Fibroblast of the conjunctiva (primary cell): ENCODE results near the gene MBP.

Source experiments
- DNase-seq: peaks from one replicate; pipeline ENCODE4 v3.0.0-alpha.2; 2010; ENCODE audit warnings: low read depth

MBP gene

DNA sequence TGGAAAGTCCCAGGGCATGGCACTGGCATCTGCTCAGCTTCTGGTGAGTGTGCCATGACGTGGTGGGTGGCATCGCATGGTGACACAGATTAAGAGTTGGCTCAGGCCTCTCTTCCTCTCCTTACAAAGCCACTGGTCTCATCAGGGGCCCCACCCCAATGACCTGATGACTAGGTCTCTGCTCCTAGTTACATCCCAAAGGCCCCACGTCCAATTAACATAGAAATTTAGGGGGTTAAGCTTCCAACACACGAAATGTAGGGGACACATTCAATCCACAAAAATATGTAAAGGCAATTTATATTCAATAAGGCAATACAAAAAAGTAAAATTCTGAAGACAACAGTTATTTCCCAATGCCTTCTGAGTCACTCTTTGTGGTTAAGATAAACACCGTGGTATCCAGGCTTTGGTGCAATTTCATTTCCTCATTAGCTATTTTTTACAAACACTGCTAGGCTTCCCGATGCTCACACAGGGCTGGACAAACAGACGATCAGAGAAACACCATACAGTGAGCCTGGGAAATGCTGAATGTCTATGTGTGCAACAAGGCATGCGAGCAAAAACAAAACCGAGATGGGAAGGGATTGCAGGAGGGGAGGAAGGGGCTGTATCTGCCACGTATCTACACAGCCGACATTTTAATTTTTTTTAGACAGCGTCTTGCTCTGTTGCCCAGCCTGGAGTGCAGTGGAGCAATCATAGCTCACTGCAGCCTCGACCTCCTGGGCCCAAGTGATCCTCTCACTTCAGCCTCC, 67.2 kb downstream of the MBP start:
- DNase-seq = peak; percentile 78

DNA sequence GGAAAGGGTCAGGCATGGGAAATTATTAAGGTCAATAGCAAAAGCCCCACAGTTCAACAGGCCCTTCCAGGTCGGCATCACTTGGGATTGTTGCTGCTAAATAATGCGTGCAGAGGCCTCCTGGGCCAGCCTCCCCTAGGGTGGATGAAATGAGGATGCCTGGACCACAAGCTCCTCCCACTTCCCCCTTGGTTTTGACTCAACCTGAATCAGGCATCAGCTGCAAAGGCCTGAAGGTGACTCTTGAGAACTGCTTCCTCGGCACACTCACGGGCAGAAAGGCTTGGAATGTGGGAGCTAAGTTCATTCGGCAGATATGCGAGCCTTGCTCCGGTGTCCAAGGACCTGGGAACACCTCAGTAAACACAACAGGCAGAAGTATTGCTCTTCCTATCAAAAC, 69.3 kb downstream of the MBP start:
- no peak for DNase-seq

DNA sequence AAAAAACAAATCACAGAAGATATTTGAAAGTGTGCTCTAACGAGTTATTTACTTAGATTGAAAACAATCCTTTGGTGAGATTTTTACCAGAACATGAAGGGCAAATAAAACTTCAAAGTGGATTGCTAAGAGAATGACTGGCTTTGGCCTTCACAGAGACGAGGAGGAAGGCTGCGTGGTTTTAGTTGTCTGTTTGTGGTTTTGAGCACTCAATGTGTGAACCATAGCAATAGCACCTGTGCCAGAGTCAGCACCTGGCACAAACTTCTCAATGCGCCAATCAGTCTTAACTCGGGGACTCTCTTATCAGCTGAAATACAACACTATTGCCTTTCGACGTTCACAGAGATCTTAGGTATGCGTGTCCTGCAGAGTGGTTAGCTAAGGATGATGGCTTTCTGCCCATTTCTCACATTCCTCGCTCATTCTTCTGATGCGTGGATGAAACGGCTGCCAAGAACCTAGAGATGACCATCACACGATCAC, 70.0 kb downstream of the MBP start:
- no peak for DNase-seq

DNA sequence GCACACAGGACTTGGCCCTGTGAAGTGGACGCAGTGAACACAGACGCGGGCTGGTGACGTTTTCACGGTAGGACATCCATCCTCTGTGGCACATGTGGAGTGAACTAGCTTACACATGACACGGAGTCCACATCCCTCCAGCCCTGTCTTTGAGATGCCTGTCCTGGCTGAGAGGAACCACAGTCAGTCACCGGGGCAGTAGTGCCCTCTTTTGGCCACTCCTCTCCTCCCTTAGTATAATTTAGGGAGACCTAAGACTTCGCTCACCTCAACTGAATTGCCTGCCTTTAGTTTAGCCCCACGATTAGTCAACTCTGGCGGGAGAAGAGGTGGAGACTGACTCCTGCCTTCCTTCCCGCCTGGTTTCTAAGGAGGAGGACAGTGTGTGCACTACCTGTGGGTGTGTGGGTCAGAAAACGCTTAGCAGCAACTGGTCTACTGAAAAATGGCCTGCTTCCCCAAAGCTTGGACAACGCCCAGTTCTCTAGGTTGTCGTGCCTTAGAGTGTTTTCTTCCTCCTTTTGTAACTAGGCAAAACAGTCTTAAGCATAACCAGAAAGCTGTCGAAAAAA, 70.6 kb downstream of the MBP start:
- DNase-seq = no peak

DNA sequence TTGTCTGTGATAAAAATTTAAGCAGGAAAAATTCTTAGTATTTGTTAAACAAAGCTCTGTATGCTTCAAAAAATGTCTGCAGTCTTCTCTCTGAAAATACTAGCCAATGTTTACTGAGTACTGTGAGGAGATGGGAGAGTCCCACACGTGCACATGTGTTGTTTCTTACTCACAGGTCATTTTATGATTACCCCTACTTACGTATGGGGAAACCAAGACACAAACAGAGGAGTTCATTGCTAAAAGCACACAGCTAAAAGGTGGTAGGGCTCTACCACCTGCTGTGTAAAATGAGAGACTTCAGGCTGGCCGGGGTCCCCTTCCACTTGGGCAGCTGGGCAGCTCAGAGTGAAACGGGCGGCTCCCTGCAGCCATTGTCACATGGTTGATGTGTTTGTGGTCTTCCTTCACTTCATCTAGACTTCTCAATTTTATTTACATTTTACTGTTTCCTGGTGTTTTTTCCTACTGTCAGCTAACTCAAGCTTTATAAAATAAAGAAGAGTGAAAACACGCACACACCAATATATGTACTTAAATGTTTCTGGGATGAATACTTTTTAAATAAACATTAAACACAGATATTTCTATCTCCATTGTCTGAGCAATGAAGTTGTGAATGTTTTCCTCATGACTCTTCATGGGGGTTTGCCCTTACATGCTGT, 71.2 kb downstream of the MBP start:
- no peak for DNase-seq

DNA sequence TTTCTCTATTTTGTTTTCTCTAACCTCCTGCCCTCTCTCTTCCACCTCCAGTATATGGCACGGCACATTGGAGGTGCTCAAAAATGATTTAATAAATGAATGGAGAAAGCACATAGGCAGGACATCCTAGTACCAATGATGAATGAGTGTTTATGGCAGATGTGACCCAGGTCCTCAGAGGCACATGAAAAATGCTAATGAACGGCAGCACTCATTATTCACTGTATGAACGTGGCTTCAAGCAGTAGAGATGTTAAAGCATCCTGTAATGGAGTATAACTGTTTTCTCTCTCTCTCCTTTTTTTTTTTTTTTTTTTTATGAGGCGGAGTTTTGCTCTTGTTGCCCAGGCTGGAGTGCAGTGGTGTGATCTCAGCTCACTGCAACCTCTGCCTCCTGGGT, 72.4 kb downstream of the MBP start:
- DNase-seq = no peak

DNA sequence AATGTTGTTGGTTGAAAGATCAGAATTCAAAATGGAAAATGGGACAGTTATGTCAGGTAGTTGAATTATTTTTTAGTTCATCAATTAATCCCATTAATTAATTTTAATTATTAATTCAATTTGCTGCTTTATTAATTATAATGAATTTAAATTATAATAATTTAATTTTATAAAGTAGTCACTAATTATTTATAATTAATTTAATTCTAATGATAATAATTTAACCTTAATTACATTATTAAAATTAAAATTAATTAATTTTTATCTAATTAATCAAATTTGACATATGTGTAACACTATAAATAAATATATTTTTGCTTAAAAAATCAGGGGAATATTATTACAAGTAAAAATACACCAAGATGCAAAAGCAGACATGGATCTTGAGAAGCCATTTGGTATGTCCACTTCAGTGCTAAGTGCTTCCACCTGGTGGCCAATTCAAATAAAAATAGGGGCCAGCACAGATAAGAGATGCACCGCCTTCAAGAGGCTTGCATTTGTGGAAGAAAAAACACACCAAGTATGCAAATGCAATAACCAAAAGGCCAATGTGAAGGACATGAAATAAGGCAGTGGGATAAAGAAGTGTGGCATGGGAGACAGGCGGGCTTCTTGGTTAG, 73.2 kb downstream of the MBP start:
- DNase-seq = peak; percentile 73

DNA sequence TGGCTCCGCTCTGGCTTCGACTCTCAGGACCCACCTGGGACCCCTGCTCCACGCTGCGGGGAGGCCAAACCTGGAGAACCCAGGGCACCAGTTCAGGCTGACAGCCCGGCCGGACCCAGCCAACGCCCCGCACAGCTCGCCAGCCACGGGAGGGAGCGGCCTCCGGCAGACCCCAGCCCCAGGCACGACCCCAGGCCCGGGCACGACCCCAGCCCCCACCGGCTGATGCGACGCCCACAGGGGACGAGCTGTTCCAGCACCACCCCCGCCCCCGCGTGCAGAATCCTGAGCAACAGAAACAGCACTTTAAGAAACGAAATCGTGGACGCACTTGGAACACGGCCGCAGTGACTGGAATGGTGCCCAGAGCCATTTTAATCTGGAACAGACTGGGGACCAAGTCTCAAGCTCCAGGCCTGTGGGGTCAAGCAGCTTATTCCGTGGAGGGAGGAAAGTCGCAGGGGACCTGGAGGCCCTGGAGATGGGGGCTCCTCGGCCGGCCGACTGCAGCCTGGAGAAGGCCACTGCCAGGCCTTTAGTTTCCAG, 74.2 kb downstream of the MBP start:
- no peak for DNase-seq

DNA sequence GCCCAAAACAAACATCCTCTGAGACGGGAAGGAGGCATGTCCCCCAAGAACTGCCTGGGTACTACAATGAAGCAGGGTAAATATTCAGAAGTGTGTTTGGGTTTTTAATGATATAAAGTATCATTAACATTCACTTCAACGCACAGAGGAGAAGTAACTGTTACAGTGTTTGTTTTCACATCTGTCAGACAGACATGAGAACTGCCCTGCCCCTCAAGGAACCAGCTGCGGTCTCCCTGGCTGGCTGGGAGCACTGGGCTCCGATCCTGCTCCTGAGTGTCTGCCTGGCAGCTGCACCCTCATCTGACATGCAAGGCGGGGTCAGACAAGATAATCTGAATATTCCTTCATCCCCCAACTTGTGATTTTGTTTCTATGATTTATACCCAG, 75.6 kb downstream of the MBP start:
- DNase-seq = no peak

DNA sequence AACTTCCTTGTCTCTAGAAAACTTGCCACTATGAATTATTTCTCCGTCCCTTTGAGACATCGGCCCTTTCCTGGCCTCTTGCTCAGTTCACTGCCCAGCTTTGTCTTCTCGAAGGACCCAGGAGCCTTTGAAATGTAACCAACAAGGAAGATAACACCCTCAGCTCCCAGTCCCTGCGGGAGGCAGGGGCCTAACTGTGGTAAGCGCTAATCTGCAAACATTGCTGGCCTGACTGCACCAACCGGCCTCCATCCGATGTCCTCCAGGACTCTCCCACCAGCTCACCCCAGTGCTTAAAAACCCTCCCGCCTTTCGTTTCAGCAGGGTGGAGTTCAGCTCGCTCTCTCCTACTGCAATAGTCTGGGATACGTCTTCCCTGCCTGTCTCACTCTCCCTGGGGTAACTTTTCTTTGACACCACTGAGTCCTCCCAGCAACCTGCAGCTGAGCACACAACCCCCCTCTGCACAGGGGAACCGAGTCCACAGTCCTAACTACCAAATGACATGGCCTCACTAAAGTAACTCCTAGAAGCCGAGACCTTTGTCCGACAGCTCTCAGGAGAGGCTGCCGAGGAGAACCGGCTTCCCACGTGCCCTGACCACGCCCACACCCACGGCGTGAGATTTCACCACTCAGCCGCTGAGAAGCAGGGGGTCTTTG, 76.1 kb downstream of the MBP start:
- no peak for DNase-seq

DNA sequence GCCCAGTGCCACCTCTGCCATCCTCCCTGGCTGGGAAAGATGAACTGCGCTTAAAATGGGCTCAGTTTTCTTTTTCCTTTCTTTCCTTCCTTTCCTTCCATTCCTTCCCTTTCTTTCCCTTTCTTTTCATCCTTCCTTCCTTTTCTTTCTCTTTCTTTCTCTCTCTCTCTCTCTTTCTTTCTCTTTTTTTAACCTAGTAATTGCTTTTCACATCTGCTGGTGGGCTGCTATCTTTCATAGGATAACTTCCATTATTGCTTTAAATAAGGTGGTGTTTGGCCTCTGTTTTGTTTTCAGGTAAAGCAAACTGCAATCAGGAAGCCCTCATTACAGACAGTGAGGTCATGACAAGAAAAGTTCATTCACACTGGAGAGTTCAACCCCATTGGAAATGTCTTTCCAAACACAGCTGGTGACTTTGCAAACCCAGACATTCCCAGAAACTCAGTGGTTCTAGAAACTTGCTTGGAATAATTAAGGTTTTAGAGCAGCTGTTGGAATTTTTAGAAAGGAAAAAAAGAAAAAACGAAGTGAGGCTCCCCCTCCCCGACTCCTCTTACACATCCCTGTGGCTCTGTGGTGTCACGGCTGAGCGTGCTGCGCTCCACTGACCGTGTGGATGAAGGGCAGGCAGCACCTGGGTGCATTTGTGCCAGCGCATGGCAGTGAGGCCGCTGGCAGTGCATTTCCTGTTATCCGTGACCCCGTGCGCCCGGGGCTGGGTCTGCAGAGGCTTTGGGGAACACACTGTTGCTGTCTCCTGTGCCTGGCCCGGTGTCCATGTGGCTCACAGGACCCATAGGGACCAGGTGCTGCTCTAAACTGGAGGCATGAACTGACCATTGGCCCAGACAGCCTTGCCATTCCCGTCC, 76.9 kb downstream of the MBP start:
- no peak for DNase-seq

DNA sequence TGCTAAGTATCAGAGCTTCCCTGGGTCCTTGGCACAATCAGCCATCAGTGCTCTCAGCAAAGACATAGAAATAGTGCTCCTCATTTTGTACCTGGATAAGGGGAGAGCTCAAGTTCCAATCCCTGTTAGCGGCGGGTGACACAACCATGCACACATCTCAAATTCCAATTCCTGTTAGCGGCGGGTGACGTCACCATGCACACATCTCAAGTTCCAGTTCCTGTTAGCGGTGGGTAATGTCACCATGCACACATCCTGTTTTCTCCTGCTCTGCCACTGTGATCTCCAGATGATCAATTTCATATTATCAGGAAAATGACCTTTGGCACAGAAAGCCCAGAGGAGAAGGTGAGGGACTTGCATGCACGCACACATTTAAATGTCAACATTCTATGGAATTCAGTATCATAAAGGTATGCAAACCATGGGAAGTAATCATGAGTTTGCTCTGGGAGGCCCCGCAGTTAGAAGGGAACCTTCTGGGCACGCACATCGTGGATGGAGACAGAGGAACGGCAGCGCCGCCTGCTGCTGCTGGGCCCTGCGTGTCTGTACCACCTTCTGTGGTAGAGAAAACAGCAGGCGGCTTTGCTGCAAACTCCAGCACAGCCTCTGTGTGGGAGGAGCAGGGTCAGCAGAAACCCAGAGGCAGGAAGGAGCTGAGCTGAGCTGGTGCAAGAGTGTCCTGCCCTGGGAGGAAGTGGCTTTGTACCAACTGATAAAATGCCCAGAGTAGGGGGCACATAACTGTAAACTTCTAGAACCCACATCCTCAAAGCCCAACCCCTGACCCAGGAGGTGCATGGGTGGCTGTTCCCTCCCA, 77.8 kb downstream of the MBP start:
- DNase-seq = peak; percentile 69

DNA sequence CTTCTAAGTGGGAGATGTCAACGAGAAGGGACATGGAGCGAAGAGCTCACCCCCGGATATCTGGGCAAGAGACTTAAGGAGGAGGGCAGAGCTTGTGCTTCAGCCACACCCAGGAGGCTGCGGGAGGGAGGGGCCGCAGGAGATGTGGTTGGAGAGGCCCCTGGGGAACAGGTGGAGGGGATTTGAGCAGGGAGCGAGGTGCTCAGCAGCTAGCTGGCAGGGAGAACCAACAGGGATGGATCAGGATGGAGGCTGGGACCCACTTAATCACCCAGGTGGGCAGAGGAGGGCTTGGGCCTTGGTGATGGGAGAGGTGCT, 78.3 kb downstream of the MBP start:
- DNase-seq = no peak

DNA sequence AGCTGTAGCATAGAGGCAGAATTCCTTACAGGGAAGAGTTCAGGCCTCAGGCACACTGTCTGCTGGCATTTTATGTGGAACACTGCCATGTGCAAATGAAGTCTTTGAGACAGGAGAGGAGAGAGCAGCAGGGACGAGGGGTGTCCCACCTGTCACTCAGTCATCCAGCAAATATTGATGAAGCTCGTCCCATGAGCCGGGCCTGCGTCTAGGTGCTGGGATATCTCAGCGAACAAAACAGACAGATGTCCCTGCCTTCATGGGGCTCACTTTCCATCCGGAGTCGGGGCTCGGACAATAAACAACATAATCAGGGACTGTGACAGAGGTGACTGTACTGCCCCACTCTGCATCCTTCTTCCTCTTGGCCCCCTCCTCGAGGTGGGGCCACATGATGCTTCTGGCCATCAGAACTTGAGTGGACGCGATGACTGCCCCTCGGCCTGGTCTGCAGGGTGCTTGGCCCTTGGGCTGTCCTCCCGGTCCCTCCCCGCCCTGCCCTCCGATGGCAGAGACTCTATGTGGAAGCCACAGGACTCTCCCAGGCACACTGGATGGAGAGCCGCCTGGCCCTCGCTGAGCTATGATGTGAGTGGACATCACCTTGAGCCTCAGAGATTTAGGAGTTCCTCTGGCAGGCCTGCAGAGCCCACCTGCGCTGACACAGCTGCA, 78.8 kb downstream of the MBP start:
- DNase-seq = no peak

DNA sequence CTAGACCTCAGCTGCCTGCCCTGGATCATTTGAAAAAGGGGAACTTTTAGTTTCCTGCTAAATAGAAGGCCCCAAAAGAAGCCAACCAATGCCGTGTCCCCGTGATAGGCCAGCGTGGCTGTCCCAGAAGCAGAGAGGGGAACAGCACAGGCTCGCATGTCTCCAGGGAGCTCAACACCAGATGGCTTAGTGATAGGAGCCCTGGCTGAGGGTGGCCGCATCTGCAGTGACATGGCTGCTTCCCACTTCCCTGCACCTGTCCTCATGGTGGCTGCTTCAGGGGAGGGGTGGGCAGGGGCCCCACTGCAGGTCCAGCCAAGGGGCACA, 79.6 kb downstream of the MBP start:
- no peak for DNase-seq

DNA sequence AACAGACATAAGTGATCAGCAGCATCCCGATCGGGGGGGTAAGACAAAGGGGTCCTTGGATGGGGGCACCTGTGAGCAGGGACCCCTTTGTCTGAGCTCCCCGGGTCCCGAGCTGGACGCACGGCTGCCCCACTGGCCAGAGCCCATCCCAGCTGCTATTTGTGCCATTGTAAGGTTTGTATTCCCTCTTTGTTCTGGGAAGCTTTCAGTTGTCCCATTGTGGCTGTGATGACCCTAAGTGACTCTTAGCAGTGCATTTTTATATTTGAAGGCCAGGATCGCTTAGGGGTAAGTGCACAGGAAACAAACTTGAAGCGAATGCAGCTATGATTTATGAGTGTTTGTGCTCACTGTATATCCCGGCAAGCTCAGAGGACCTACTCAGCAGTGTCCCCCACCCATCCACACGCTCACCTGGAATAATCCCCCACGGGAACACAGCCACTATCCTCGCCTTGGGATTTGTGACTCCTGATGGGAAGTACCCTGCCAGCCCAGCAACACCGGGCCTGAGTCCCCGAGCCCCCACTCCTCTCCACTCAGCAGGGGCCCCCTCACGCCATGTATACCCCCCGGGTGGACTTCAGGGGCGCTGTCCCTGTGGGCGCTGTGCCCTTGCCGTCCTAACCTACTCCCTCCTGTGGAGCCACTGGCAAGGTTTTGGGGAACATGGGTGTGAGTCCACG, 80.1 kb downstream of the MBP start:
- DNase-seq = no peak

DNA sequence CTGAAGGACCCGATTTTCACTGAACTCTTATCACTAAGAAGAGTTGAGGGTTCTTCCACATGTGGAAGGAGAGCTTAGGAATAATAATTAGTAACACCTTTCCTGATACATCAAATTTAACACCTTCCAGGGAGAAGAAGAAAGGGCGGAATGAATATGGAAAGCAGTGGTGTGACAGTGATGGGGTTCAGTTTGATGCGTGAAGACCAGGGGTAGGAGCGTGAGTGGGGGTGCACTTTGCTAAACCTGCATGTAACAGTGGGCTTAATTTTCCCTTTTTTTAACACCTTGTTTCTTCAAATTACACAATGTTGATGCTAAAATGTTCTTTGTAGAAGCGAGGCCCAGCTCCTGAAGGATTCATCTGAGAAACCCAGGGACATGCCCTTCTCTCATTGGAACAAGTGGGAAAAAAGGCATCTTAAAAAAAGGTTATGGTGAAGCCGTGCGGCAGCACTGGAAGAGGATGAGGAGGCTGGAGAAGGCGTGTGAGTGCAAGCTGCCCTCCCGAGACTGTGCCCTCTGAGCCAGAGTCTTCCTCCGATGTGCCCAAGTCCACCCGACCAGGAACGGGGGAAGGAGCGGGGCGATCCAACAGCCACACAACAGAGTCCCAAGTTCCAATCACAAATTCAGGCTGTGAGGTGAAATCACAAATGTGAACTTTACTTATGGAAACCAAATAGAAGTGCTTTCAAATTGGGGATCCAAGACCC, 80.8 kb downstream of the MBP start:
- DNase-seq = no peak

DNA sequence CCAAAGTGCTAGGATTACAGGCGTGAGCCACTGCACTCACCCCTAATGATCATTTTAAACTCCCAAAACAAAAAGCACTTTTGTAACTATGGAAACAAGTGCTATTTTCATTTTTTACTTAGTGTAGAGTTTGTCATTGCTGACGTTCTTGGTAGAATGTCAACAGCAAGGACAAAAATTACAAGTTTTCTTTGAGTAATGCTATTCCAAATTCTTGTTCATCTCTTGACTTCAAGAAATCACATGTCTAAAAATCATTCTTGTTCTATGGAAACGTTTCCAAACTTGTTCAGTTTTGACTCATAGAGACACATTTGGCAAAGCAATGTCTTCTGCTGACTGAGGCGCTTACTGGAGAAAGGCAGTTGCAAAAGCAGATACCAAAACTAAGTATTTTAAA, 82.6 kb downstream of the MBP start:
- no peak for DNase-seq
